GM12878 (cell line): ENCODE measurements around the gene CLTCL1.

ENCODE experiments used
- EP300 ChIP-seq, 2 experiments: fragments of 150-350 bp in 1 of 2; IDR thresholded peaks; 2 replicates each; pipeline ENCODE4 v1.6.1; 2011 to 2012; ENCODE audit warnings: low read depth in 2 of 2, low read length in 2 of 2, borderline replicate concordance in 1 of 2, improper control_type of control experiment in 1 of 2, inconsistent platforms in 1 of 2; ENCODE audit not compliant: control insufficient read depth in 1 of 2
- ZNF274 ChIP-seq: IDR thresholded peaks from one replicate; pipeline ENCODE4 v1.8.0; 2011; ENCODE audit not compliant: insufficient read length, insufficient read depth

DNA sequence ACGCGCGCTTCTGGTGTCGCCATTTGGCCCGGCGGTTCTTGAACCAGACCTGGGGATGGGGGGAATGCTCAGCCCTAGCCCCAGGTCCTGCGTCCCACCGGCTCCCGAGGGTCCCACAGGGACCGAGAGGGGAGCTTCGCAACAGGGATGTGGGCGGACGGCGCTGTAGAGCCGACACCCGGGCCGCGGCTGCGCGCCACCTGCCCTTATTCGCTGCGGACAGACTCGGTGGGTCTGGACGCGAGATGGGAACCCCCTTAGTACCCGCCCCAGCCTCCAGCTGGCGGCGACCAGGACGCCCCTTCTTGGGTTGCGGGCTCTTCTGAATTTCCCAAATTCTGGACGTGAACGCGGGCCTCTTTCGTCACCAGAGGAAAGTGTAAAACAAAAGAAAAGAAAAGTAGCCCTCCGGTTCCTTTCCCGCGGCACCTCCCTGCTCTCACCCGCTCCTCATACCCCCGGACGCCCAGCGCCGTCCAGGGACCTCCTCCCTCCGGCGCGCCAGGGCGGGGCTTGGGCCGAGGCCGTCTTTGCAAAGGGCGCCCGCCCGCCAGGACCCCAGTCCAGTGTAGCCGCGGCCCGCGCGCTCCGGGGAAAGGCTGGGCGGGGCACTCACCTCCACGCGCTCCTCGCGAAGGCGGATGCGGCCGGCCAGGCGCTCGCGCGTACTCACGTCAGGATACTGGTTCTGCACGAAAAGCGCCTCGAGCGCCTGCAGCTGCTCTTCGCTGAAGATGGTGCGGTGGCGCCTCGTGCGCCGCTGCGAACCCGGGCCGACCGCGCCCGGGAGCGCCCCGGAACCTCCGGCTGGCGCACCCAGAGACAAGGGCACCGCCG lies 142.3 kb downstream of the CLTCL1 start:
- no peak for TF ChIP-seq ZNF274
- TF ChIP-seq EP300 (IDR thresholded peaks at IDR 0.05; ENCODE audit: borderline replicate concordance in 1 of 2, control insufficient read depth in 1 of 2, low read depth in 2 of 2, low read length in 2 of 2) = no peak
